ENCODE results near the gene PAPOLB.

Gene PAPOLB

DNA sequence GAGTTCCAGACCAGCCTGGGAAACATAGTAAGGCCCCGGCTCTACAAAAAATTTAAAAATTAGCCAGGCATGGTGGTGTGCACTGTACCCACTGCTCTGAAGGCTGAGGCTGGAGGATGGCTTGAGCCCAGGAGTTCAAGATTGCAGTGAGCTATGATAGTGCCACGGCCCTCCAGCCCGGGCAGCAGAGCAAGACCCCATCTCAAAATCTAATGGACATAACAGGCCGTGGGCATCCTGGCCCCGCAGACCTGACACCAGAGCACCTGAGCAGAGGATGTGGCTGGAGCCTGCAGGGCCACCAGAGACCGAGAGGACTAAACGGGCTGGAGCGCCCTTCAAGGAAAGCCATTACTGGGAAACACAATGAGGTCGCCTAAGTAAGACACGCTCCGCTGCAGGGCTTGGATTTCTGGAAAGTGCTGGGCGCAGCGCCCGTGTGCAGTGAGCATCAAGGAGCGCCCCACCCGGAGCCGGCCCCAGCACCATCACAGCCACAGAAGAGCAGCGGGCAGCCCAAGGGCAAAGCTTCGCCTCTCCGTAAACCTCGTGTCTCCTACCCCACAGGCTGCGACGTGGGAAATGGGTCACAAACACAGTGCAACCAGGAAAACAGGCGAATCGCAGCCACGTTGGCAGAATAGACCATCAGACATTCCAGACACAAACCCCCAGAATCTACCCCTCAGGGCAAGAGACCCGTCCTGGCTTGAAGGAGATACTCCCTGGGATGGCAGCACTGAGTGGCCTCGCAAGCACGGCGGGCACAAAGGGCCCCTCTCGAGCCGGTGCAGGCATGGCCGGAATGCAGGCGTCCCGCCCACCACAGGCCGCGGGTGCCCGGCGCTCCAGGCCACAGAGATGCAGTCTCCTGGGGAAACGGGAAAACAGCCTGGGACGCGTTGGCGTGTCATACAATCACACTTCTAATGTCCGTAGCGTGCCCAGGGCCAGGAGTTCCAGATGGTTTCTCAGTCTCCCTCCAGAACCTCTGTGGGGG lies 16.8 kb upstream of the PAPOLB start:
- peak; percentile 46 for DNase-seq (ENCODE audit: low read depth, low spot score)

DNA sequence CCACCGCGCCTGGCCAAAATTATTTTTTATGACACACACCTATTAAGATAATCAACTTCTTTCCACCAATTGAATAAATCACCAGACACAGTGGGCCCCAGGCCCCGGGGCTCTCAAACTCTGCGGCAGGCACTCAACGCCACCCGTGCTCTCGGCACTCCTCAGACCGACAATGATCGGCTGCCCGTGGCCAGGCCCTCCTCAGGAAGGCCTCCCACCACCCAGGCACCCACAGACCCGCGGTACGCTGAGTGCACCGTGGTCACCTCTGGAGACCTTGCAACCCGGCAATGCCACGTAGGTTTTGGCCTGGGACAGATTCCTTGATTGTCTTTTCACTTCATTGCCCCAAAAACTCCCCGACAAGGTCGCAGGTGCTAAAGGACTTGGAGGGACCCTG lies 14.8 kb upstream of the PAPOLB start:
- no peak for DNase-seq (ENCODE audit: low read depth, low spot score)

DNA sequence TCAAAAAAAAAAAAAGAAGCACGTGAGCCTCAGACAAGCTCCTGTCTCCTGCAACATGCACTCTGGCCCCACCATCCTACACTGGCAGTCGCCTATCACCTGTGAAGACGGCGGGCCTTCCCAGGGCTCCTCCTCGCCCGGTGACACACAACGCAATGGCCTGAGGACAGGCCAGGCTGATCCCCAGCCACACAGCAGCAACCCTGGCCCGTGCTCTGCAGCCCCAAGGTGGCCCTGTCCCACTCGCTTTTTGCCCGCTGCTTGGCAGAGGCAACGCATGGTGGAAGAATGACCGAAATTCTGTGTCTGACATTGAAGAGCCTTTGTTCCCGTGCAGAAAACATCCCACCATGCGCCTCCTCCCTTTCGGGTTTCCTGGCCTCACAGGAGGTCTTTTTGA lies 13.6 kb upstream of the PAPOLB start:
- DNase-seq (ENCODE audit: low read depth, low spot score): no peak

DNA sequence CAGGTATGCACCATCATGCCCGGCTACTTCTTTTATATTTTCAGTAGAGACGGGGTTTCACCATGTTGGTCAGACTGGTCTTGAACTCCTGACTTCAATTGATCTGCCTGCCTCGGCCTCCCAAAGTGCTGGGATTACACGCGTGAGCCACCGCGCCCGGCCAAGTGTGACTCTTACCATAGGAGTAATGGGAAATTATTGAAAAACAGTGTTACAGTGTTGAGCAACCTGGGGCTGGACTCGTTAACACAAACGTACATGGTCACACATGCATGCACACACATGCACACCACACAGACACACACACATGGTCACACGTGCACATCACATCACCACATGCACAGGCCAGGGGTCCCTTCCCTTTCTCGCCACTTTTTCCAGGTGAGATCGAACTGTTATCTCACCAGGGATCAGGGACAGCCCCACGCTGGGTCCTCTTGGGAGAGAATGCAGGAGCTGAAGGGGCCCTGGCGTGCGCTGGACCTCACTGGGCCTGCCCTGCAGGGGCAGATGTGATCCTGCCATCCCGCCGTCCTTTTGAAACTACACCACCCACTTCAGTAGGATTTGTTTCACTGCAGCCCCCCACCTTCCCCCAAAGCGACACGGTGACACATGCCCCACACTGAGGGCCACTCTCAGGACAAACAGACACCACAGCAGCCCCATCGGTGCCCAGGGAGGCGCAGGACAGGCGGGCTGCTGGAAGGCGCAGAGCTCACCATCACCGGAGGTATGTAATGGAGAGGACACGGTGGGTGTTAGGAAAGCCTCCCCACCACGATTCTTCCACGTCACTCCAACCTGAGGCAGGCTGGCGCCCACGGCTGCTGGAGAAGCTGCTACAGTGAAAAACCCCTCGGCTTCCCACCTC lies 11.5 kb upstream of the PAPOLB start:
- DNase-seq (ENCODE audit: low read depth, low spot score): no peak

DNA sequence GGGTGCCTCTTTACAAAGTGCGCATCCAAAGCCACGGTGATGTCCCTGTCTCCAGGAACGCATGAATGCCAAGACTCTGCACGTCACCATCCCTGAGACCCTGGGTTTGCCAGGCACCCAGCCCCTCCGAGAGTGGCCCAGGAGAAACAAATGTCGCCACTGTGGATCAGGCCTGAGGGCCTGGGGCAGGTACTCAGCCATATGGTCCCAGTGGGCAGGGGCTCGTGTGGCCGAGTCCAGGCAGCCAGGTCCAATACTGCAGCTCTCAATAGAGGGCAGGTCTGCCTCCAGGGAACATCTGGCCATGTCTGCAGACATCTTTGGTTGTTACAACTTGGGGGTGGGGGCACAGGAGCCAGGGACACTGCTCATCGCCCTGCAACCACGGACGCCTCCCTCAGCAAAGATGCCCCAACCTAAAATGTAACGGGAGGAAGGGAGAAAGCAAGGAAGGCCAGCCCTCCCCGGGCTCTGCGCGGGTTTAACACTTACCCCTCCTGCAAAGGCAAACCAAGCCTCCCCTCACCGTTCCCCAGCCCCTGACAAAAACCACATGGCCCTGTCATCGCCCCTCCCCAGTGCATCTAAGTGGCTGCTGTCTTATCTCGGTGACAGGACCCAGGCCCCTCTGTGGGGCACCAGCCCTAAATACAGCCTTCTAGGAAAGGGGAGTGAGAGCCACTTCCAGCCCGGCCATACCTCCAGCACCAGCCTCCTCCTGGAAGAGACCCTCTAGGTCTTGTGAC lies 10.3 kb upstream of the PAPOLB start:
- DNase-seq (ENCODE audit: low read depth, low spot score): no peak

DNA sequence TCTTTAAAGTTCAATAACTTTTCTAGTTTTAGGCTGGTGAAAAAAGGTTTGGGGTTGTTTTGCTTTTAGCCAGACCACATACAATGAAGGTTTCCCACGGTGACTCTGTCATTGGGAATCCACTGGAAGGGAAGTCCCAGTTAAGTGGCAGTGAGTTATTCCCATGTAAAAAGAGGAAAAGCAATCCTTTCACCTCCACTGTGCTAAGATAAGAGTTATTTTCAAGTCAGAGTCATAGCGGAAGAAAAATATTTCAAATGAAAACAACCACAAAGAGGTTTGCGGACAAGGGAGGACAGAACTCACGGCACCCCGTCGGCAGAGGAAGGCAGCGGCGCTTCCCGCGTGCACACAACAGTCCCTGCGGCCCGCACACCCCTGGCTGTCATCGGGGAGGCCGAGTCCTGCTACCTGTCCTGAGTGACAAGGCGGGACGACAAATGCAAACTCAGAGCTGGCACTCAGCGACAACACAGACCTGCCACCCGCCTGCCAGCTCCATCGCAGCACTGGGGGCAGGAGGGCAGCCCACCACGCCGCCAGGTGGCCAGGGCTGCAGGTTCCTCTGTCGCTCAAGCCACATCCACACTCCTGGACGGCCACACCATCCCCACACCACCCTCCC lies 9.3 kb upstream of the PAPOLB start:
- peak; percentile 44 for DNase-seq (ENCODE audit: low read depth, low spot score)

DNA sequence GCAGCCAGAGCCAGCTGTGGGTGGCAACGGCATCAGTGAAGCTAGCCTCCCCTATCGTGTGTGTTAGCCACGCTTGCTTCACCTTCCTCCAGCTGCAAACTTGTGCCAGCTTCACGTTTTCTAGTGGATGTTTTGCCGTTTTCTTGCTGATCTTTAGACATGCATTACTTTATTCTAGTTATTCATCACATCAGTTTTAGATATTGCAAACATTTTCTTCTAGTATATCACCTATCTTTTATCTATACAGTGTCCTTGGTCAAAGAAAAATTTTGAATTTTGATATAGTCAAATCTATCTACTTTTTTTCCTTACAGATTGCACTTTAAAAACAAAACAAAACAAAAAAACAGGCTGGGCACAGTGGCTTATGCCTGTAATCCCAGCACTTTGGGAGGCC lies 6.7 kb upstream of the PAPOLB start:
- no peak for DNase-seq (ENCODE audit: low read depth, low spot score)

DNA sequence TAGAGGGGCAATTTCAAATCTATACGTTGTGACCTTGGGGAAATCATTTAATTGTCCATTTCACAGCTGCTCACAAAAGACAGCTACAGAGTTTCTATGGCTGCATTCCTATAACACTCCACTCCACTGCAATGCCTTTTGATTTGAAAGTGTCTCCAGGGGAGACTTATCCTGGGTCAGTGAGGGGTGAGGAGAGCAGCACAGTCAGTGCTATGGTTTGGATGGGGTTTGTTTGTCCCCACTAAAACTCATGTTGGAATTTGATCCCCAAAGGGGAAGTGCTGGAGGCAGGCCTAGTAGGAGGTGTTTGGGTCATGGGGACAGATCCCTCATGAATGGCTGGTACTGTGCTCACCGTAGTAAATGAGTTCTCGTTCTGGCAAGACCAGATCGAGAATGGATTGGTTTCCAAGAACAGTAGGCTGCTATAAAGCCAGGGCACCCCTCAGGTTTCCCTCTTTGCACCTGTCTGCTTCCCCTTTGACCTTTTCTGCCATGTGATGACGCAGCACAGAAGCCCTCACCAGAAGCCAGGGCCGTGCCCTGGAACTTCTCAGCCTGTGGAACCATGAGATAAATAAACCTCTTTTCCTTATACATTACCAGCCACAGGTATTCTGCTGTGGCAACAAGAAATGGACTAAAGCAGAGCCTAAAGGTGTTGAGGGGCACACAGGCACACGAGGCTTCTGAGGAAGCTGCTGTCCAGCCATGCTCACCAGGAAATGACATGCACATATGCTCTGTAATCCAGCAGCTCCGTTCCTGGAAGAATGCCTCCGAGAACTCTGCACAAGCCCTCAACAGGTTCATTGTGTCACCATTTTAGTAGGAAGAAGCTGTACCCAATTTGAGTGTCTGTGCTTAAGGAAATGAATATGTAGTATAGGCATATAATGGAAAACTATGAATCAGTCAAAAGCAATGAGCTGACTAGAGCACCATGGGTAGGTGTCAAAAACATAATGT lies 5.0 kb upstream of the PAPOLB start:
- no peak for DNase-seq (ENCODE audit: low read depth, low spot score)

DNA sequence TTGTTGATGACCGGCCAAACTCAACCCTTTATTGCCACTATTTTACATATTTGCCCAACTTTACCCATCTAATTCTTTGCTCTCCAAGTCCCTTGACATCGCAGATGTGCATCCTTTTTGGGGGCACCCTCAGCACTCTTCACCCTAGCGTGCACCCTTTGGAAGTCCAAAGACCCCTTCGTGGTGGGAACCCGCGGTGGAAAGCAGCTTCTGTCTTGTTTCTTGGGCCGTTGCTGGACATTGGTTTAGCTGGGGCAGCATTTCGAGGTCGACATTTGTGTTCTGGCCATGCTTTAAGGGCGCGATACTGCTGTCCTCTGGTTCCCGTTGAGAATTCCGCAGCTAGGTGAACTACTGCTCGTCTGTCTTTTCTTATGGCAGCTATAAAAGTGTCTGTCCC lies 326 bp upstream of the PAPOLB start:
- no peak for DNase-seq (ENCODE audit: low read depth, low spot score)

DNA sequence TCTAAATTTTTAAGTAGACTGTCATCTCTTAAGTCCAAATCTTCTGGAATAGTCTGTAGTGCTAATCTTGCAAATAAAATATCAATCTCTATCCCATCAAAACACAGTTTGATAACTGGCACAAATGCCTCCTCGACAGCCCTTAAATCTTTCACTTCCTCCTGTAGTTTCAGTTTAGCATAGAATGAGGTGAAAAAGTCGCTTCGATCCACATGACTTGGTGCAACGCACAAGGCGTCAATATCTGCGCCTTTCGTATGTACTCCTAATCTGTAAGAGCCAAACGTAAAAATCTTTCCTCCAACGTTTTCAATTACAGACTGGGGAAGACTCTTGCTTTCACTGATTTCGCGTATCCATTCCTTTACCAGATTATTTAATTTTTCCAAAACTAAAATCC lies 603 bp downstream of the PAPOLB start:
- DNase-seq (ENCODE audit: low read depth, low spot score): no peak

DNA sequence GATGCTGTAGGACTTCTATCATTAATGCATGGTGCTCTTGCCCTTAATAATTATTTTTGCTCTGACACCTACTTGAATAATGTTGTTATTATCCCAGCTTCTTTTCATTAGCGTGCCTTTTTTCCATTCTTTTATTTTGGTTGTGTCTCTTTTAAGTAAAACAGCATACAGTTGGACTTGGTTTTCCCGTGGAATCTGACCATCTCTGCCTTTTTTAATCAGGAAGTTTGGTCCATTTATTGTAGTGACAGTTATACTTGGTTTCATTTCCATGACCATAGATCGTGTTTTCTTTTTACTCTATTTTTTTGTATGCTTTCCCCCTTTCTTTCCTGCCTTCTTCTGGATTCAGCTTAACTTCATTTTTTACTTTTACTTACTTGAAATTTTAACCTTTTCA lies 4.6 kb downstream of the PAPOLB start:
- no peak for DNase-seq (ENCODE audit: low read depth, low spot score)

DNA sequence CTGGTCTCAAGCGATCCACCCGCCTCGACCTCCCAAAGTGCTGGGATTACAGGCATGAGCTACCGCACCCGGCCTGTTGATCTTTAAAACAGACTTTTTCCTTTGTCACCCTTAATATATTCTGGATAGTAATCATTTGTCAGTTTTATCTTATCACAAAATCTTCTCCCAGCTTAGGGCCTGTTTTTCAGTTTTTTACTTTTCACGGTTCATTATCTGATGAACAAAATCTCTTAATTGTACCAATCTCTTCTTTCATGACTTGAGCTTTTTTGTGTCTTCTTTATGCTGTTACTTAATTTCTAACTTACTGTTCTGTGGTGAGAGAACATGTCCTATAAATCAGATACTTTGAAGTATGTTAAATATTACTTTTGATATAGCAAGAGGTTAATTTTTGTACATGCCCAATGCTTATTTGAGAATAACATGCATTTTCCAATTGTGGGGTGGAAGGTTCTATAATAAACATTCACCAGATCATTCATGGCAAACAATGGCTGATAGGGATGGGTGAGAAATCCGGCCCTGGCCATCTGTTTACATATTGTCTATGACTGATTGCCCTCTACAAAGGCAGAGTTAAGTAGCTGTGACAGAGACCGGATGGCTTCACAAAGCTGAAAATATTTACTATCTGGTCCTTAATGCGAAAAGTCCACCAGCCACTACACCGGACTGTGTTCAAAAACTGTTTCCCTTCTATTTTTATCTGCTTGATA lies 5.3 kb downstream of the PAPOLB start:
- DNase-seq (ENCODE audit: low read depth, low spot score): no peak

DNA sequence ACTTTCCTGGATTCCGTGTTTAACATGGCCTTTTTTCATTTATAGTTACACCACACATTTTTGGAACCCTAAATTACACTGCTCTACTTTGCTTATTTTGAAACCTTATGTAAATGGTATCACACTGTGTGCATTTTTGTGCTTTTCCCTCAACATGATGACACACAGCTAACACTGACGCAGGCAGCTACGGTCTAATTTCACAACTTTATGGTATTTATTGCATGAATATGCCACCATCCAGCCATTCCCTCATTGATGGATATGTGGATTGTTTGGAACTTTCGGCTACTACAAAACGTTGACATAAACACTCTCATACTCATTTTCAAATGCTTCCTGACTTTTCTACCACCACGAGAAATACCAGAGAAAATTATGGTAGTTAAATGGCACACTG lies 6.9 kb downstream of the PAPOLB start:
- DNase-seq (ENCODE audit: low read depth, low spot score): no peak

DNA sequence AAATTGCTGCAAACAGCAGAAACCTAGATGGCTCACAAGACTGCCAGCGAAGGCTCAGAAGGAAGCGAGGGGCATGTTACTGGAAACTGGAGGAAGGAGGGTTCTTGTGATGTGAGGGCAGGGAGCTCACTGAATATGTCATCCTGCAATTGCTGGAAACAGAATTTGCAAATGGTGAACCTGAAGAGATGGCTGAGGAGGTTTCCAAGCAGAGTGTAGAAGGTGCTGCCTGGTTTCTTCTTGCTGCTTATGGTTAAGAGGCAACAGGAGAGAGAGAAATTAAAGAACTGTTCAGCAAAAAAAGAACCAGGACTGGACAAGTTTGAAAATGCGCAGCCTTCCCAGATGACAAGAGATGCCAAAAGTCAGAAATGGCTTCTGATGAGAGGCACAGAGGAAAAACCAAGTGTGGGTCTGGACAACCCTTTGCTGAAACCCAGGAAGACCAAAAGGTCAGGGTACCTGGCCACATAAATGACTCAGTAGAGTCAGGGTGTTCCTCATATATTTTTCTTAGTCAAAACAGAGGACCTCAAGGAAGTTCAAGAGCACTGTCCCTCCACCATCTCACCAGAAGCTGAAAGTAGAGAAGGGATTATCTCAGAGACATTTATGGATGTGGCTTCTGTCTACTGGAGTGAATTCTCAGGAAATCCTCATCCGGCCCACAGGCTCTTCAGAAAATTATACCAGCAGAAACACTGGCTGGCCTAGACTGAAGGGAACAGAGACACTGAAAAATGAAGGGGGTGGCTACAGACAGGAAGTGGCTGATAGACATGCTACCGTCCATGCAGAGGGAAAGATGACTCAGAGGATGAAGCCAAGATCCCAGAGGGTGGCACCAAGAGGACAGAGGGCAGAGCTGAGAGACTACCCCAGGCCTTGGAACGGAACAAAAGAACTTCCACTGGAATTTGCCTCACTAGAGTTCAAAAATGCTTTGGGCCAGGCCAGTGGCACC lies 10.1 kb downstream of the PAPOLB start:
- no peak for DNase-seq (ENCODE audit: low read depth, low spot score)

DNA sequence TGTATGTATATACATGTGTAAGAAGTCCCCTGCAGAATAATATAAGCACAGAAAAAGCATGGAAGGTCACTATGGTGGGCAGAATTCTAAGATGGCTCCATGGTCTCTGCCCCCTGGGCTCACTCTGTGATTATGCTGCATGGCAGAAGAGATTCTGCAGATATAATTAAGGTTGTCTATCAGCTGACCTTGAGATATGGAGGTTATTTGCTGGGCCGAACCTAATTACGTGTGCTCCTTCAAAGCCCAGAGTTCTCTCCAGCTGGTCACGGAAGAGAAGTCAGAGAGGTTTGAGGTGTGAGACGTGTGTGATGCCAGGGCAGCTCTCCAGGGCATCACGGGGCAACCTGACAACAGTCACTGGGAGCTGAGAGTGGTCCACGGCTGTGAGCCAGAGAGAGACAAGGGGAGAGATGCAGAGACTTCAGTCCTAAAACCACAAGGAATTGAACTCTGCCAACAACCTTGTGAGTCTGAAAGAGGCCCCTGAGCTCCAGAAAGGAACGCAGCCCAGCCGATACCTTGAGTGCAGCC lies 11.5 kb downstream of the PAPOLB start:
- no peak for DNase-seq (ENCODE audit: low read depth, low spot score)

DNA sequence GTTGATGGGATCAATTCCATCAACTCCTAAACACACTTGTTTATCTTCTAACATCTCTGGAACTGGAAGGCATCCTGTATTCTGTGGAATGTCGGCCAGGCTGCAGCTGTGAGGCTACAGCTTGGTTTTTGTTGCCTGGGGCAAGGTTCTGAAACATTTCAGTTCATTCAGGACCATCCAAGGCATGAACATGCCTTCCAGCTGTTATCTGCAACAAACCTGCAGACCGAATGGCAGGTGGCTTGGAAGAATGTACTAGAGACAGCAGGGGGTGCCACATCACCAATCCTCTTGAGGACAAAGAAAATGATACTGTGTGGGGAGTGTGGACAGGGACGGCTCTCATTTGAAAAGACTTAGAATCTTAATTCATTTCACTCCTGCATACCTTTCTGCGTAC lies 12.4 kb downstream of the PAPOLB start:
- no peak for DNase-seq (ENCODE audit: low read depth, low spot score)

DNA sequence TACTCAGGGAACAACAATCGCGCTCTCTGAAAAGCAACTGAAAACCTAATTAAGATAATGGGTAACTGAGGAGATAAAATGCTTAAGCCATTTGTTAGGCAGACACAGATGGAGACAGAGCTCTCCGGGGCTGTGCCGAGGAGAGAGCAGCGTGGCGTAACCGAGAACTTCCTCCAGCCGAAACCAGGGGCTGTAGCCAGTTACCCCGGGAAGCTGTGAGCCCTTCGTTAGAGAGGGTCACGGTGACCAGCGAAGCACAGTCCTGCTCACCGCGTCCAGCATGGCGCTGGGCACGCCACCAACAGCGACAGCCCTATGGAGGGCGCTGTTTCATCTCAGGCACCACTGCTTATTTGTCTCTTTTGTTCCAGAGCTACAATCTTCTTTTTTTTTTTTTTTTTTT lies 16.1 kb downstream of the PAPOLB start:
- DNase-seq (ENCODE audit: low read depth, low spot score): peak; percentile 67
